Smooth muscle cell of the brain vasculature (primary cell): ENCODE data around the gene SEMA6B.

ENCODE experiments used
- DNase-seq: peaks from one replicate; pipeline ENCODE4 v3.0.0-alpha.2; 2012; ENCODE audit warnings: low read depth, low spot score

The SEMA6B gene

DNA sequence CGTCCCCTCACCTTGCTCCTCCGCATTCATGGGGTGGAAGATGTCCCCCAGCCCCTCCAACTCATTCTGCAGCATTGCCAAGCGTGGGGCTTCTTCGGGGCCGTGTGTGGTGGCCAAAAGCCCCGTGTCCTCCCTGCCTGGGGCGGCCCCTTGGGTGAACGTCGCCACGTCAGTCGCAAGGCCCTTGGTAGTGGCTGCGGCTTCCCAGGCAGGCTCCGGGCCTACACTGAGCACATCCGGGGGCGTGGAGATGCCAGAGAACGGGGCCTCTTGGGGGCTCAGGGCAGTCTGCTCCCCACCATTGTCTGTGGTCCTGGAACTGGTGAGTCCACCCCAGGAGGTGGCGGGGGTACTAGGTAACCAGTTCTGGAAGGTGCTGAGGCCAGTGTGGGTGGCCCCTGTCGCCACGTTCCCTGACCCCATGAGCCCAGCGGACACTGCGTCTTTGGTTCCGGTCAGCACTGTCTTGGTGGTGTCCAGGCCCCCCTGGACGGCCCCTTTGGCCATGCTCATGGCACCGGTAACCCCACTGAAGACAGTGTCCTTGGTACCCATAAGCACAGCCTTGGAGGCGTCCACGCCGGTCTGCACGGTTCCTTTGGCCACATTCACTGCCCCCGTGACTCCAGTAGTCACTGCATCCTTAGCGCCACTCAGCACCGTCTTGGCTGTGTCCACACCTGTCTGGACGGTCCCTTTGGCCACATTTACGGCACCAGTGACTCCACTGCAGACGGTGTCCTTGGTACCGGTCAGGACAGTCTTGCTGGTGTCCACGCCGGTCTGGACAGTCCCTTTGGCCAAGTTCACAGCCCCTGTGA, 48.8 kb downstream of the SEMA6B start:
- DNase-seq = no peak

DNA sequence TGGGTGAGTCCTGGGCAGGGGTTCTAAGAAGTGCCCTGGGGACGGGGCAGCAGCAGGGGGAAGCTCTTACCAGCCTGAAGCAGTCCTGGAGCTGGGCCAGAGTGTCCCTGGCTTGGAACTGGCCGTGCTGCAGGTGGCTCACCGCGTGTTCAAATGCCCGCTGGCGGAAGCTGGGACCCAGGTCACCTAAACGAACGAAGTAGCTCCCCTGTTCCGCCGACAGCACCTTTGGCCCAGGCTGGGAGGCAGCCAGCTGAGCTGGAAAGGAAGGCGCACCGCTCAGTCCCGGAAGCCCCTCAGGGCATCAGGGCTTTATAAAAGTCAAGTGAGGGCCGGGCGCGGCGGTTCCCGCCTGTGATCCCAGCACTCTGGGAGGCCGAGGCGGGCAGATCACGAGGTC, 50.8 kb downstream of the SEMA6B start:
- DNase-seq = no peak

DNA sequence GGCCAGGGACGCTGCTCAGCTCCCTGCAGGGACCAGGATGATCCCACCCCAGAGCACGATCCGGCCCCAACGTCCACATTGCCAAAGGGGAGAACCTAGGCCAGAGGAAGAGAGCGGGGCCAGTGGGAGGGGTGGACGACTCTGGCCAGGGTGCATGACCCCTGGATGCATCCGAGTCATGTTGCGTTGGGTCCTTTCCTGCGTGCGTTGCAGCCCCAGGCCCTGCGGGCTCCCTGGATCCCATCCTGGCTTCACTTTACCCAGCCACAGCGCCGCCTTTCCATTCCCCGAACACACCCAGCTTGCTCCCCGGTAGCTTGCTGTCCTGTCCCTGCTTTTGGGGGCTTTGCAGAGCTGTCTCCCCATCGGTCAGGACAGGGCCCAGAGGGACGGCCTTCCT, 51.7 kb downstream of the SEMA6B start:
- DNase-seq = no peak

DNA sequence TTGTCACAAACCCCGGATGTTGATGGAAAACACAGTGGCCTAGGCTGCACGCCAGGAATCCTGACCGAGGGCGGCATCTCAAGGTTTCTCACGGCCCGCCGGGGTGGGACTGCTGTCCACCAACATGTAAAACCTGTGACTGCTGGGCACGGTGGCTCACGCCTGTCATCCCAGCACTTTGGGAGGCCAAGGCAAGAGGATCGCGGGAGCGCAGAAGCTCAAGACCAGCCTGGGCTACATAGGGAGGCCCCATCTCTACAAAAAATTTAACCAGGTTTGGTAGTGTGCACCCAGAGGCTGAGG, 52.4 kb downstream of the SEMA6B start:
- DNase-seq = no peak

DNA sequence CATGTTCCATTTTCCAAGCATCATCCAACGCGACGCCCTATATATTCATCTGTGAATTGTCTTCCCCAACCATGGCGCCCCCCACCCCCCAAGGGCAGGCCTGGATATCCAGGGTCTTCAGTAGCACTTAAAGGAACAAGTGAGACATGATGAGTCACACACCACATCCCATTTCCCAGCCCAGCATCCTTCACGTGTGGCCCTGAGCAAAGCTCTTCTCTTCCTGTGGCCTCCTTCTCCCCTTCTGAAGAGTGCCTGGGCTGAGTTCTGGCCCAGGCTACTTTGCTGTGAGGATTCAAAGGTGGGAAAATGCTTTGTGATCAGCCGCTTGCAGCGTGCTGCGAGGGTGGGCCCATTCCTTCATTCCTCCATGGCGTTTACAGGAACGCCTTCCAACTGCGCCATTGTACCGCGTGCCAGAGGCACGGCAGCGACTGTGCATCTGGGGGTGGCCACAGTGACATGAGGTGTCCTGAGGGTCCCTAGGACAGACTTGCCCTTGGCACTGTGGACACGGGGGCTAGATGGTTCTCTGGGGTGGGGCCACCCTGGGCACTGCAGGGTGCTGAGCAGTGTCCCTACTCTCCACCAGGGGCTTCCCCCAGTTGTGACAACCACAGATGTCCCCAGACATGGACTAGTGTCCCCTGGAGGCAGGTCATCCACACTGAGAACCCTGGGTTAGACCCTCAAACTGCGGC, 52.9 kb downstream of the SEMA6B start:
- no peak for DNase-seq

DNA sequence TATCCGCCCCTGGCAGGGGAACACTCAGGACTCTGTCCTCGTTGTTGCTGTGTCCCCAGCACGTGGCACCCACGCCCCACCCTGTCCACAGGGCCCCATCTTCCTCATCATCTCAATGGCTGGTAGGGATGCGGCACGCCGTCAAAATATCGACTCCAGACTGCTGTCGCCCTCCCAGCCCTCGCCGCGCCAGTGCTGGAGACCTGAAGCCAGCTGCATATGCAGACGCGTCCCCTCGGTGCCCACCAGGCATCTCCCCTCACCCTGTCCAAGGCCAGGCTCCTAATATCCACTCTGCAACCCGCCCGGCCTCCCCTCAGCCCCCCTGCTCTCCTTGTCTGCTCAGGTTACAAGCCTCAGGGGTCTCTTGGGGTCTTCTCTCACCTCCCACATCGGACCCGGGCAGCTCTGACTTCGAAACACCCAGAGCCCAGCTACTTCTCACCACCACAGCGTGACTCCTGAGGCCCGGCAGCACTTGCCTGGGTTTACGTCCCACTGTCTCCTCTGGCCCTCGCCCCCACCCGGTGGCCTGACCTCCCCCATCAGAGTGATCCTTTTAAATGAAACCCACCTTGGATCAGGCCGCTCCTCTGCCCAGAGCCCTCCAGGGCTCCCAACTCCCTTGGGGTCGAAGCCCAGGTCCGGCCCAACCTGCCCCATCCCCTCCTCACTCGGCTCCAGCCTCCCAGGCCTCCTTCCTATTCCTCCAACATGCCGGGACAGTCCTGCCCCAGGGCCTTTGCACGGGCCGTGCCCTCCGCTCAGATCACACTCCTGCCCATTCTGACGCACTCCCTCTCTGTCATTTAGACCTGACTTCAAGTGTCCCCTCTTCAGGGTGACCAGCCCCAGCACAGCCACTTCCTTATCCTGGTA, 53.7 kb downstream of the SEMA6B start:
- DNase-seq = no peak

DNA sequence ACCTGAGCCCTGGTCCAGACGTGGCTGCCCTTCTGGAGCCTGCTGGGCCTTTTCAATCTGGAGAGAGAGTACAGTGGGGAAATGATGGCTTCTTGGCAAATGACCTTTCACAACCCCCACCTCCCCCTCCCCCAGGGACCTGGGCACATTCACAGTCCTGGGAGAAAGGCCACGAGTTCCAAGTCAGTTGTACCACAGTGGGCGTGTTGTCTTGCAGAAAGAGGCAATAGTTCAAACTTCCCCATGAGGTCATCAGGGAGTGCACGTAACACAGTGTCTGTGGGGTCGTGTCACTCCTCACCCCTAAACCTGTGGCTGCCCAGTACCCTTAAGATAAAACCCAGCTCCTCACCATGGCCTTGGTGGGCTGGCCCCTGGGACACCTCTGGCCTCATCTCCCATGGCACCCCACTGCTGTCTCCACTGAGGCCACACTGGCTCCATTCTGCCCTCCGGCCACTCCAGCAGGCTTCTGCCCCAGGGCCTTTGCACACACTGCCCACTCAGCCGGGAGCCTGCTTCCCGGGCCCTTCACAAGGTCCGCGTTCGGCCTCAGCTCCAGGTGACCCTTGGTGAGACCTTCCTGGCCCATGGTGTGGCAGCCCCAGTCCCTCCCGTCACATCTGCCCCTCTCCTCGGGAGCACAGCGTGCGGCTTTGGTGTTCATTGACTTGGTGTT, 54.5 kb downstream of the SEMA6B start:
- no peak for DNase-seq

DNA sequence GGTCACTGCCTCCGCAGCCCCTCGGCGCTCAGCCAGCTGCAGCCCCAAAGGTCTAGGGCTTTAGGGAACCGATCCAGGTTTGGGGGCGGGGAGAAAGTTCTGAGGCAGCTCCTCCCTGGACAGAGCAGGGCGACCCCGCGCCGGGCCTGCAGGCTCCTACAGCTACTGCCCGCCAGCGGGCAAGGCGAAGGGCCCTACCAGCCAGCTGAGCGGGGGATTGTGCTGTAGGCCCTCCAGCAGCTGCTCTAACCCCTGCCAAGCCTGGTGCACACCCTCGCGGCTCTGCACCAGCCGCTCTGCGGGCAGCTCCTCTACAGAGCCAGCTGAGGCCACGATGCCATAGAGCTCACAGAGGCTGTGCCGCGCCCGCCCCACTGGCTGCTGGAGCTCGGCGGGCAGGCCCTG, 55.2 kb downstream of the SEMA6B start:
- no peak for DNase-seq

DNA sequence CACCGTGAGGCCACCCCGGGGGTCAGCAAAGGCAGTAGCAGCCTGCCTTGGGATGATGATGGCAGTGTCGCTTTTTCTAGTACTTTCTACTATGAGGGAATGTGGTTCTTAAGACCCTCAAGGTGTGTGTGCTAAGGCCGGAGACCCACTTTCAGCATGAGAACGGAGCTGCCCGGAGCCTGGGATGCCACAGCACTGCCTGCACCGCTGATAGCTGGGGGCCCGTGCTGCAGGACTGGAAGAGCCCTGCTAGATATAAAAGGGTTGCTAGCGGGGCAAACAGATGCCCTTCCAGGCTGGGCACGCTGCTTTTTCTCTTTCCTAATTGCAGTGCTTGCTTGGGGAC, 55.7 kb downstream of the SEMA6B start:
- DNase-seq = no peak

DNA sequence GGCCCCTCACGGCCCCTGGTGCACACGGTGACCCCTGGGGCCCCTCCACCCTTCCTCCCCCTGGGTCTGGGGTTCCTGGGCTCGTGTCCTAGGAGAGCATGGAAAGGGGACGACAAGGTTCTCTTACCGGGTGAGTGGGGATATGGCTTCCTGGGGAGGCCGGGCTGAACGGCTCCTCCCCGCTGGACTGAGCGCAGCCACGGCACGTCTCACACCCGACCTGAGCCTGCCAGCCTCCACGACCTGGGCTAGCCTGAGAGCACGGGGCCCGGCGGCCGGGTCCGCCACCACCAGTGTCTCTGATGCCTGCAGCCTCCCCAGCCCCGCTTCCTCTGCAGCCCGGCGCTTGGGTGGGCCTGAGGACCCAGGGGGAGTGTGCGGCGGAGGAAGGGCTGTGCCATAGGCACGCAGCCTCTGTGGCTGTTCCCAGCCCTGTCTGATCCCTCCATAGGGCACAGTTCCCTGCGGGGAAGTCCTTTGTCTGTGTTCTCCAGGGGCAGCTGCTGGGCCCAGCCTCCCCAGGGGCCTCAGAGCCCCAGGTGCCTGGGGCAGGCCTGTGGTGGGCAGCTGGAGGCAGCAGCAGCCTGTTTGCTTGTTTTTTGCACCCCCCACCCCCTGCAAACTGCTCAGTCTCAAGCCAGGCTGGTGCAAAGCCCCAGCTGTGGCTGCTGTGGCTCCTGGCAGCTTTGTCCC, 56.2 kb downstream of the SEMA6B start:
- no peak for DNase-seq

DNA sequence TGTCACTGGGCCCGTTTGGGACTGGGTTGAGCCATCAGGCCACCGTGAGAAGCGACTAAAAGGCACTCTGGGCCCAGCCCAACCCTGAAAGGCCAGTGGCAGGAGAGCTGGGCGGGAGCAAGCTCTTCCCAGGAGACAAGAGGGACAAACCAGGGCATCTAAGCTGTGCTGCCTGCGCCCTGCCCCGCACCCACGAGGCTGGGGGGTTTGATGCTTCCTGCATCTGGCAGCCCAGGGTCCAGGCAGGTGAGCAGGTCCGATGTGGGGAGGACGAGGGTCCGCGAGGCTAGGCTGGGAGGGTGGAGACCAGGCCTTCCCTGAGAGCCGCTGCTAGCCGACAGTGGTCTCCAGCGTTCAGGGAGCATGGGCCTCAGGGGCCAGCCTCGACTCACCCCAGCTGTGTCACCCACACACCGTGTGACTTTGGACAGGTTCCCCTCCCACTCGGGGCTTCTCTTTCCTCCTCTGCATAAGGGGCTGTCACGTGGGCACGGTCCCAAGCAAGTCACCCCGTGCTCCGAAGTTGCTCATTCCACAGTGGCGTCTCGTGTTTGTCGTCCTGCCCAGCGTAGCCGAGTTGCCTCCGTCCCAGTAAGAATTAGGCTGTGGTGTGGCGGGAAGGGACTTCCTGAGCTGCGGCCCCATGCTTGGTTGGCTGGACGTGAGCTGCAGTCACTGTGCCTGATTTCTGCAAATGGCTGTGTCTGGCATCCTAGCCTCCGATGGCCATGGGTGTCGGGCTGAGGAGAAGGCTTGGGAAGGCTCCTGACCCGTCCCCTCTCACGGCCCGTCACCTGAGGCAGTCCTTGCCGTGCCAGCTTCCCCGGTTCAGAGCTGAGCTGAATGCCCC, 57.0 kb downstream of the SEMA6B start:
- no peak for DNase-seq

DNA sequence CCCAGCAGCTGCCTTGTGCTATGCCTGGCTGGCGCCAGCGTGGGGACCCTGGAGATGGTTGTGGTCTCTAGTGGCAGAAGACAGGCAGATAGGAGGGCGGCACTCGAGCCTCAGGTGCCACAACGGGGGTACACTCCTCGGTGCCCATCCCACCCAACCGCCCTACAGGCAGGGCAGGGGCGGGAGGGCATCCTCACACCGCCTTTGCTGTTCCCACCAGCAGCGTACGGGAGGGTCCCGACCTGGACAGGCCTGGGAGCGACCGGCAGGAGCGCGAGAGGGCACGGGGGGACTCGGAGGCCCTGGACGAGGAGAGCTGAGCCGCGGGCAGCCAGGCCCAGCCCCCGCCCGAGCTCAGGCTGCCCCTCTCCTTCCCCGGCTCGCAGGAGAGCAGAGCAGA, 57.8 kb downstream of the SEMA6B start:
- no peak for DNase-seq

DNA sequence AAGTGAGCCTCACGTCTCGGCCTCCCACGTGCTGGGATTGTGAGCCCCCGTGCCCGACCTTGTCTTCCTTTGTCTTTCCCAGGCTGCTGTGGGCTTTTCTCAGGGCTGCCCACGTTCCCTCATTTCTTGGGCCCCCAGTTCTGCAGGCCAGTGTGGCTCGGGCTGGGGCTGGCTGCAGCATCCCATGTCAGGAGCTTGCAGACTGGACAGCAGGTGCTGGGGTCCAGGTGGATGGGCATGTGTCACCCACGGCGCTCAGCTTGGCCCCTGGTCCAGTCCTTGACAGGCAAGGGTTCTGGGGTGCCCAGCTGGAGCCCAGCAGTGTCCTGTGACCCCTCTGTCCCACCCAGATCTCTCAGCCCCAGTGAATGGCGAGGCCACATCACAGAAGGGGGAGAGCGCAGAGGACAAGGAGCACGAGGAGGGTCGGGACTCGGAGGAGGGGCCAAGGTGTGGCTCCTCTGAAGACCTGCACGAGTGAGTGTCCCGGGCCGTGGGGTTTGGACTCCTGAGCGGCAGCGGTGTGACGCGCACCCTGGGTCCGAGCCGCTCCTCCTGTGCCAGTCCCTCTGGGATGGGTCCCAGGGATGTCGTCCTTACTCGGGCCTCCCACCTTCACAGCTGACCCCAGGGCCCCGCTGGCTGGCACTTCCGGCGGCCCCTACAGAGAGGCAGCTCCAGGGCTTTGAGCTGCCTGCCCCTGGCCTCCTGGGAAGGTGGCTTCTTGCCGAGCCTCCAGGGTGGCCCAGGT, 58.5 kb downstream of the SEMA6B start:
- no peak for DNase-seq

DNA sequence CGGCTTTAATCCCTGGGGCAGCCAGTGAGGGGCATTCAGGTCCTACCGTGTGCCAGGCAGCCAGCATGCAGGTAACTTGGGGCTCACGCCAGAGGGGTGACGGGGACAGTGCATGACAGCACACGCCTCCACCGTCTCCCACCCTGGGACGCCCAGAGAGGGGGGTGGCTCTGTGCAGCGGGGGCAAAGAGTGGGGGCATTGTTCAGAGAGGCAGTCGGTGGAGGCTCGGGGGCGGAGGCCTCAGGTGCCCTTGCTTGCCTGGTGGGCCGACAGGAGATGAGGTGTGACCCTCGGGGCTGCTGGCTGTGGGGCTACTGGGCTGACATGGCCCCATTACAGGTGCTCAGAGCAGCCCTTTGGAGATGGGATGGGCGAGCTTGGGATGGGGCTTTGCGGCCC, 59.6 kb downstream of the SEMA6B start:
- no peak for DNase-seq

DNA sequence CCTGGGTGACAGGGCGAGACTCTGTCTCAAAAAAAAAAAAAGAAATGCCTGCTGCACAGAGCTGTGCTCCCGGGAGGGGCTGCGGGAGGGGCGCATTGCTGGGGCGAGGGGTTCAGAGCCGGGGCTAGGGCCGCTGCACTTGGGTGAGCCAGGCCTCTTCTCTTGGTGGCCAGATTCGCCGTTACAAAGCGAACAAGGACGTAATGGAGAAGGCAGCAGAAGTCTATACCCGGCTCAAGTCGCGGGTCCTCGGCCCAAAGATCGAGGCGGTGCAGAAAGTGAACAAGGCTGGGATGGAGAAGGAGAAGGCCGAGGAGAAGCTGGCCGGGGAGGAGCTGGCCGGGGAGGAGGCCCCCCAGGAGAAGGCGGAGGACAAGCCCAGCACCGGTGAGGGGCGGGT, 60.2 kb downstream of the SEMA6B start:
- DNase-seq = no peak

DNA sequence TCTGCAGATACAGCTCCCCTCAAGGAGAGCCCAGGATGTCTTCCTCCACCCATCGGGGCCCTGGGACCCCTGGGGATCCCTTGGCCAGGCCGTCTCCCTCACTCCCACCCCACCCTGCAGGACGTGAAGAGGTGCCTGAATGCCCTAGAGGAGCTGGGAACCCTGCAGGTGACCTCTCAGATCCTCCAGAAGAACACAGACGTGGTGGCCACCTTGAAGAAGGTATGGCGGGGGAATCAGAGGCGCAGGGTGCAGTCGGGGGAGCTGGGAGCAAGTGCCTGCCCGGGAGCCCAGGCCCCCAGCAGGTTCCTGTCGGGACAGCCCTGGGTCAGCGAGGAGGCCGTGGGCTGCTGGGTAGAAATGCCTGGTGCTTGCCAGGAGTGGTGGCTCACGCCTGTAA, 60.8 kb downstream of the SEMA6B start:
- no peak for DNase-seq

DNA sequence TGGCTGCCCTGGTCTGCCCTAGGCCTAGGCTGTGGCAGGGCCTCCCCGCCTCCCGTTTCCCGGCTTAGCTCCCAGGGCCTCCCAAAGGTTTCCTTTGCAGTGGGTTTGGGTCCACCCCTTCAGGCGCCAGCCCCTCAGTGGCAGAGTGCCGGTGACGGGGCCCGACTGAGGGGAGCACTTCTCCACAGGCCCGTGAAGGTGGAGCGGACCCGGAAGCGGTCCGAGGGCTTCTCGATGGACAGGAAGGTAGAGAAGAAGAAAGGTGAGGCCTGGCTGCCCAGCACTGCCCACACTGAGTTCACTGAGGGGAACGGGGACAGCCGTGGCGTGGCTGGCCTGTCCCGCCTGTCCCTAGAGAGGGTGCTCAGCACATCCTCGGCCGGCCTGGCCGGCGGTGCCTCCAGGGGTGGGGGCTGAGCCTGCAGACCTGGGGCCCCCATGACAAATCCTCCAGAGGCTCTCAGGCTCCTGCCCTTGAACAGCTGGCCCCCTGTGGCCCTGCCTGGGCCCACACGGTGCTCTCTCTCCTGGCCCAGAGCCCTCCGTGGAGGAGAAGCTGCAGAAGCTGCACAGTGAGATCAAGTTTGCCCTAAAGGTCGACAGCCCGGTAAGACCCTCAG, 61.6 kb downstream of the SEMA6B start:
- no peak for DNase-seq

DNA sequence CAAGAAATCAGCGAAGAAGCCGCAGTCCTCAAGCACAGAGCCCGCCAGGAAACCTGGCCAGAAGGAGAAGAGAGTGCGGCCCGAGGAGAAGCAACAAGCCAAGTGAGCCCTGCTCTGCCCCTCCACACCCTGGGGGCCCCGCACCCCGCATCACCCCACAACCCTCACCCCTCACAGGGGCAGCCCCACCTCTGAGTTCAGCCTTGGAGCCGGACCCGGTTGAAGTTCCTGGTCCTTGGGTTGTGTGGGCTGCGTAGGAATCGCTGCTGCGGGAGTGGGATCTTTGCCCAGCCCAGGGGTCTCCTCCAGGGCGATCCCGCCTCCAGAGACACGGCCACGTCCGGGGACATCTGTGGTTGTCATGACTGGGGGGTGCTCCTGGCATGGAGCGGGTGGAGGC, 63.2 kb downstream of the SEMA6B start:
- DNase-seq = no peak

DNA sequence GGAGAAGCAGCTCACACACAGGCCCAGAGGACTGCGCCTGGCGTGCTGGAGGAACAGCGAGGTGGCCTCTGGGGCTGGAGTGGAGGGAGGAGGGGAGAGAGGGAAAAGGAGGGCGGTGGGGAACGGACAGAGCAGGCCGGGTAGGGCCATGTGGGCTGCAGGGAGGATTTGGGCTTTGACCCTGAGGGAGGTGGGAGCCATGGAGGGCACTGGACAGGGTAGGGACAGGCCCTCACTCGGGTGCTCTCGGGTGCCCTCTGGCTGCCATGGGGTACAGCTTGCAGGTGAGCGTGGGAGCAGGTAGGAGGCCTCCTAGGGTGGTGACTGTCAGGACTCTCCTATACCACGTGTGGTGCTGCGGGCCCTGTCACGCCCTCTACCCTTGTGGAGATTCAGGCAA, 64.0 kb downstream of the SEMA6B start:
- no peak for DNase-seq
